Breast epithelium (tissue), 4 donors: ENCODE data around the gene NINJ2. TPM values are rescaled to one million over a fixed set of nuclear protein-coding genes. Genes with fewer than 3 reads are reported as not detected.

Experiments
- DNase-seq, 2 donors: peaks; one replicate each; pipeline ENCODE4 v3.0.0-alpha.2; 2019; ENCODE audit warnings: low spot score in 2 of 2
- H3K27ac ChIP-seq, 2 donors: fragments of 200-600 bp; sonication (generic) in 1 of 2; one replicate each; pipeline ENCODE4 v1.5.1; 2016 to 2019; ENCODE audit warnings: mild to moderate bottlenecking in 1 of 2
- H3K27me3 ChIP-seq, 2 donors: fragments of 200-600 bp; sonication (generic) in 1 of 2; one replicate each; pipeline versions ENCODE4 v1.5.1 to v1.6.0; 2017 to 2019; ENCODE audit warnings: control low read depth in 1 of 2, mild to moderate bottlenecking in 1 of 2
- H3K36me3 ChIP-seq: fragments of 200-600 bp; one replicate; pipeline ENCODE4 v1.5.1; 2019
- H3K4me1 ChIP-seq, 2 donors: fragments of 200-600 bp; sonication (generic); one replicate each; pipeline ENCODE4 v1.5.1; 2016 to 2019; ENCODE audit warnings: control low read depth in 1 of 2
- H3K4me3 ChIP-seq, 3 donors: fragments of 200-600 bp; sonication (generic); 1 replicate in 2 of 3; 2 replicates in 1 of 3; pipeline ENCODE4 v1.5.1; 2016 to 2019; ENCODE audit warnings: mild to moderate bottlenecking in 3 of 3, moderate library complexity in 2 of 3
- H3K9me3 ChIP-seq, 2 donors: fragments of 200-600 bp; sonication (generic) in 1 of 2; one replicate each; pipeline ENCODE4 v1.5.1; 2016 to 2019; ENCODE audit warnings: control low read depth in 1 of 2
- CTCF ChIP-seq, 3 donors: fragments of 450-650 bp; IDR thresholded peaks; one replicate each; pipeline ENCODE4 v1.5.1; 2016 to 2017; ENCODE audit warnings: antibody characterized with exemption in 3 of 3, mild to moderate bottlenecking in 3 of 3, moderate library complexity in 3 of 3
- POLR2A ChIP-seq: fragments of 450-650 bp; IDR thresholded peaks from one replicate; pipeline ENCODE4 v1.6.1; 2016; ENCODE audit warnings: antibody characterized with exemption, mild to moderate bottlenecking, moderate library complexity
- POLR2AphosphoS5 ChIP-seq, 3 donors: sonication (generic); formaldehyde crosslinking; IDR thresholded peaks; one replicate each; pipeline ENCODE4 v1.6.1; 2017; ENCODE audit warnings: antibody characterized with exemption in 3 of 3
- intact Hi-C: fragments of 100-400 bp; cut with DNase I; formaldehyde crosslinking; loops from one replicate; pipeline ENCODE4 v1.15.1; 2023; ENCODE audit warnings: low total_unique reads
- total RNA-seq, 3 donors: library from RNA; depleted of rRNA; stranded (reverse); fragments of >200 nt; gene quantifications; one replicate each; pipeline ENCODE4 v1.1.0, GENCODE V29; 2016

The NINJ2 gene
- total RNA-seq, 3 donors from 2014 or later, result 6.3 to 17.0 (median 6.9) TPM

DNA sequence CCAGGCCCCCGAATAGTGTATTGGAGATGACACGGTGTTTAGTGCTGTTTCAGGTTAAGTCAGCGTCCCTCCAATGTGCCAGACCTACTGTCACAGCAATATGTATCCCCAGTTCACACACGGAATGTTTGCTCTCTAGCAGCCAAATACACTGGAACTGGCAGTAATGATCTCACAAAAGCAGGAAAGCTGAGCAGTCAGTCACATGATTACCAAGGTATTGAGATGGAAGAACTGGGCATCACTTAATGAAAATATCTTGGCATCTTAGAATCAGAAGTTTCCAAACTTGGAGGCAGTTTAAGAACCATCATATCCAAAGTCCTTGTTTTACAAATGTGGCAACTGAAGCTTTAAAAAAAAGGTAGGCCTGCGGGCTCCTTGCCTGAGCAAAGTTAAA lies 23.3 kb downstream of the NINJ2 start:
- no peak overlapping the region for H3K4me3 ChIP-seq
- no peak for TF ChIP-seq CTCF (IDR thresholded peaks at IDR 0.05)
- no peak for TF ChIP-seq POLR2A
- TF ChIP-seq POLR2AphosphoS5 (IDR thresholded peaks at IDR 0.05), result no peak
- no peaks in the 10 kb centered on the region for H3K4me1 ChIP-seq
- no peak overlapping the region for H3K27ac ChIP-seq
- DNase-seq, result no peak
- no peaks in the 10 kb centered on the region for H3K36me3 ChIP-seq
- no peaks in the 10 kb centered on the region for H3K27me3 ChIP-seq
- no peaks in the 10 kb centered on the region for H3K9me3 ChIP-seq
- intact Hi-C loops, result no loop called here

GRCh38 chr12:639566-639965 lies 23.7 kb downstream of the NINJ2 start:
- no peaks in the 10 kb centered on the region for H3K4me1 ChIP-seq

DNA sequence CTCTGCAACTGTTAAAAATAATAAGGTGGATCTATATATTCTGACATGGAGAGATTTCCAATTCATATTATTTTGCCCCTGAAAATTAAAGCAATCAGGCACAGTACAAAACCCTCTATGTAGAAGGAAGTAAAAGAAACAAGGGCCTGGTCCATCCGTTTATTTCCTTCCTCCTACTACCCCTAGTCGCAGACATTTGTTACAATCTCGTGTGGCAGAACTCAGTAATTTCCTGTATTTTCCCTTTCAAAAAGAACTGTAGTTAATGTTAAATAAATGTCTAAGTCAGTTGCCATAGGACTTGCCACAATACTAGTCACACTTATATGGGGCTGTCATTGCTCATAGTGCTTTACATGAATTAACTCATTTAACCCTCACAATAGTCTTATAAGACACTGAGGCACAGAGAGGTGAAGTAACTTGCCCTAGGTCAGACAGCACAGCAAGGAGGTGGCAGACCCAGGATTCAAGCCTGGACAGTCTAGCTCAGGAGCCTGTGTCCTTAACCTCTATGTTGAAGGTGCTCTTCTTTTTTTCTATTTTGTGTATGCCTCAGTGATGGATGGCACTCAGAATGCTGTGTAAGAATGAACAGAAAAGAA lies 24.2 kb downstream of the NINJ2 start:
- Histone ChIP-seq H3K27me3 (no peaks in the 10 kb centered on the region), H3K4me1 (no peaks in the 10 kb centered on the region), H3K9me3 (no peaks in the 10 kb centered on the region), H3K27ac (no peak overlapping the region), H3K36me3 (no peaks in the 10 kb centered on the region), H3K4me3 (no peak overlapping the region)
- no peak for DNase-seq
- TF ChIP-seq POLR2A (no peak), POLR2AphosphoS5 (IDR thresholded peaks at IDR 0.05) (no peak), CTCF (IDR thresholded peaks at IDR 0.05) (no peak)
- intact Hi-C loops, result no loop called here

More at GRCh38 chr12:639566-639965, 23.7 kb downstream of the NINJ2 start:
- Histone ChIP-seq H3K36me3 (no peaks in the 10 kb centered on the region), H3K27me3 (no peaks in the 10 kb centered on the region), H3K27ac (no peak overlapping the region), H3K4me3 (no peak overlapping the region), H3K9me3 (no peaks in the 10 kb centered on the region)
- intact Hi-C loops, result no loop called here
- no peak for TF ChIP-seq POLR2A
- TF ChIP-seq CTCF (IDR thresholded peaks at IDR 0.05), result no peak
- TF ChIP-seq POLR2AphosphoS5 (IDR thresholded peaks at IDR 0.05), result no peak
- no peak for DNase-seq

DNA sequence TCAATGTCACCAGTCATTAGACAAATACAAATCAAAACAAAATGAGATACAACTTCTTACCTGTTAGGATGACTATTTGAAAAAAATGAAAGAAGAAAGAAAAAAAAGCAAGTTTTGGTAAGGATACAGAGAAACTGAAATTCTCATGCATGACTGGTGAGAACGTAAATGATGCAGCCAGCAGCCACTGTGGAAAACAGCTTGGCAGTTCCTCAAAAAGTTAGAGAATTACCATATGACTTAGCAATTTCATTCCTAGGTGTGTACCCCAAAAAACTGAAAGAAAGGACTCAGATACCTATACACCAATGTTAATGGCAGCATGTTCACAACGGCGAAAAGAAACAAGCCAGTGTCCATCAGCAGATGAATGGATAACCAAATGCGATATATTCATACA lies 26.6 kb downstream of the NINJ2 start:
- Histone ChIP-seq H3K27me3 (no peaks in the 10 kb centered on the region), H3K27ac (no peak overlapping the region), H3K4me3 (no peak overlapping the region), H3K4me1 (peaks cover 0 to 5% of the 10 kb centered on the region in 2 donors), H3K9me3 (no peaks in the 10 kb centered on the region), H3K36me3 (no peaks in the 10 kb centered on the region)
- intact Hi-C loops, result no loop called here
- TF ChIP-seq POLR2AphosphoS5 (IDR thresholded peaks at IDR 0.05) (no peak), CTCF (IDR thresholded peaks at IDR 0.05) (no peak), POLR2A (no peak)
- DNase-seq, result no peak

- TF ChIP-seq POLR2A (no peak), CTCF (IDR thresholded peaks at IDR 0.05) (no peak), POLR2AphosphoS5 (IDR thresholded peaks at IDR 0.05) (no peak)
- H3K36me3 ChIP-seq, result no peaks in the 10 kb centered on the region
- peak overlapping the region; percentile 60 to 87 for H3K27ac ChIP-seq
- intact Hi-C loops, result no loop called here
- no peaks in the 10 kb centered on the region for H3K27me3 ChIP-seq
- no peak for DNase-seq
- peaks cover 0 to 5% of the 10 kb centered on the region in 2 donors for H3K4me1 ChIP-seq
- H3K9me3 ChIP-seq, result no peaks in the 10 kb centered on the region
- H3K4me3 ChIP-seq, result no peak overlapping the region
Observed at GRCh38 chr12:633731-634130, 29.5 kb downstream of the NINJ2 start.
